ENCODE data around the gene IKZF4.

Gene IKZF4

DNA sequence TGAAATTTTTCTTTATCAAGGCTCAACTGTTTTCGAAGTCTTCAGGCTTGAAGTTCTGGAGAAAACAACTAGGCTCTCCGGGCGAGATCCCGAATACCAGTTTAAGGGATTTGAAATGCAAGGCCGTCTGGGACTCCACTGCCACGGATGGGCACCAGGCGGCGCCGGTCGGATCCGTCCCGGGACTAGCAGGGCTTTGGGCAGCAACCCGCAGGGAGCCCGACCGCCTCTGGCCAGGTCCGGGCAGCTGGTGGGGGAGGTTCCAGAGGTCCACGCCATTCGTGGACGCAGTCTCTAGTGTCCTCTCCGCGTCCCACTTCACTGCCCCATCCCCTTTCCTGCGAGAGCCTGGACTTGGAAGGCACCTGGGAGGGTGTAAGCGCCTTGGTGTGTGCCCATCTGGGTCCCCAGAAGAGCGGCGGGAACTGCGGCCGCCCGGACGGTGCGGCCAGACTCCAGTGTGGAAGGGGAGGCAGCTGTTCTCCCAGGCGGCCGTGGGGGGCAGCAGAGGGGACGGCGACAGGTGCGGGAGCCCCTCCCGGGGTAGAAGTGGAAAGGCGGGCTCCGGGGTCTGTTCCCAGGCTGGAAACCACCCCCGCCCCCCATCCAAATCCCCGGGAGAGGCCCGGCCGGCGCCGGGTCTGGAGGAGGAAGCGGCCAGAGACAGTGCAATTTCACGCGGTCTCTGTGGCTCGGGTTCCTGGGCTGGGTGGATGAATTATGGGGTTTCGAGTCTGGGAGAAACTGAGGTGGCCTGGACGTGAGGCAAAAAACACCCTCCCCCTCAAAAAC, 58.3 kb downstream of the IKZF4 start:
- no peaks in the 10 kb centered on the region for H3K36me3 ChIP-seq
- peak overlapping the region; percentile 82 to 98 (median 94) for H3K4me2 ChIP-seq

DNA sequence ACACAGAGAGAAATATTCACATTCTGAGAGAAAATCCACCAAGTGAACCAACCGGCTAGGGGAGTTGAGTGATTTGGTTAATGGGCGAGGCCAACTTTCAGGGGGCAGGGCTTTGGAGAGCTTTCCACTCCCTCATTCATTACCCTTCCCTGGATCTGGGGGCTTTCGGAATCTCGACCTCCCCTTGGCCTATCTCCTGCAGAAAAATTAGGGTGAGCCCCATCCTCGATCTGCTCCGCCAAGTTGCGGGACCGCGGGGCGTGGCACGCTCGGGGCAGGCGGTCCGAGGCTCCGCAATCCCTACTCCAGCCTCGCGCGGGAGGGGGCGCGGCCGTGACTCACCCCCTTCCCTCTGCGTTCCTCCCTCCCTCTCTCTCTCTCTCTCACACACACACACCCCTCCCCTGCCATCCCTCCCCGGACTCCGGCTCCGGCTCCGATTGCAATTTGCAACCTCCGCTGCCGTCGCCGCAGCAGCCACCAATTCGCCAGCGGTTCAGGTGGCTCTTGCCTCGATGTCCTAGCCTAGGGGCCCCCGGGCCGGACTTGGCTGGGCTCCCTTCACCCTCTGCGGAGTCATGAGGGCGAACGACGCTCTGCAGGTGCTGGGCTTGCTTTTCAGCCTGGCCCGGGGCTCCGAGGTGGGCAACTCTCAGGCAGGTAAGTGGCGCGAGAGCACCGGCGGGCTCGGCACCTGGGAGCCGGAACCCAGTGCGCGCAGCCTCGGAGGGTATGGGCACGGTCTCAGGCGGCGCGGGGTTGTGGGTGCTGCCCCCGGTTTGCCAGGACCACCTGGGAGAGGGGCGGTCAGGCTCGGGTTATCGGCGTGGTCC, 59.1 kb downstream of the IKZF4 start, which contains the start of gene ERBB3:
Gene ERBB3 (plus strand): TSS at position 443 of the 833 bp plus-strand sequence. CDS start 136 bp downstream, at position 579.
- Histone ChIP-seq H3K4me3 (peak within 1 kb of the TSS; percentile 56 to 73 (median 62)), H3K9ac (peak within 1 kb of the TSS in 10 of 11 experiments; percentile 33 to 75 (median 52); a peak in 18 of 22 replicates), H3K4me1 (peaks cover 0 to 32% (median 25%) of the 10 kb centered on the region in 10 experiments; a peak in 18 of 20 replicates), H3K27ac (peak within 1 kb of the TSS in 1 of 11 experiments; percentile 30; a peak in 1 of 22 replicates), H3K27me3 (peaks cover 22 to 55% (median 44%) of the 10 kb centered on the region in 11 experiments), H3K4me2 (peak within 1 kb of the TSS; percentile 82 to 98 (median 94)), H3K9me3 (replicated peaks in 1 of 11) (no peaks in the 10 kb centered on the region), H3K36me3 (no peaks in the 10 kb centered on the region), H4K20me1 (no peaks in the 10 kb centered on the region)
- no peak for TF ChIP-seq Cebpa-rat (IDR thresholded peaks at IDR 0.05)

More for the DNA sequence above, 58.3 kb downstream of the IKZF4 start:
- H3K4me1 ChIP-seq = peaks cover 0 to 32% (median 25%) of the 10 kb centered on the region in 10 experiments; a peak in 18 of 20 replicates
- H4K20me1 ChIP-seq = no peaks in the 10 kb centered on the region
- TF ChIP-seq Cebpa-rat (IDR thresholded peaks at IDR 0.05) = no peak
- no peaks in the 10 kb centered on the region for H3K9me3 ChIP-seq (replicated peaks in 1 of 11)
- H3K27ac ChIP-seq = peak overlapping the region in 1 of 11 experiments; percentile 30; a peak in 1 of 22 replicates
- H3K4me3 ChIP-seq = peak overlapping the region; percentile 56 to 73 (median 62)
- H3K9ac ChIP-seq = peak overlapping the region in 10 of 11 experiments; percentile 33 to 75 (median 52); a peak in 18 of 22 replicates
- peaks cover 22 to 55% (median 44%) of the 10 kb centered on the region in 11 experiments for H3K27me3 ChIP-seq

GRCh38 chr12:56080556-56081138, 59.8 kb downstream of the IKZF4 start:
- peaks cover 22 to 55% (median 44%) of the 10 kb centered on the region in 11 experiments for H3K27me3 ChIP-seq
- no peaks in the 10 kb centered on the region for H3K9me3 ChIP-seq (replicated peaks in 1 of 11)
- H3K9ac ChIP-seq = 0 out of 22 replicates have a peak overlapping the region, but pooled peaks of 2 of the 11 experiments have one; percentile 34 to 65
- peak overlapping the region; percentile 82 to 98 (median 94) for H3K4me2 ChIP-seq
- peaks cover 0 to 32% (median 25%) of the 10 kb centered on the region in 10 experiments; a peak in 18 of 20 replicates for H3K4me1 ChIP-seq
- H3K36me3 ChIP-seq = no peaks in the 10 kb centered on the region
- peak overlapping the region in 8 of 10 experiments; percentile 58 to 73 (median 64); a peak in 12 of 20 replicates for H3K4me3 ChIP-seq
- no peak overlapping the region for H3K27ac ChIP-seq
- no peaks in the 10 kb centered on the region for H4K20me1 ChIP-seq
- no peak for TF ChIP-seq Cebpa-rat (IDR thresholded peaks at IDR 0.05)

DNA sequence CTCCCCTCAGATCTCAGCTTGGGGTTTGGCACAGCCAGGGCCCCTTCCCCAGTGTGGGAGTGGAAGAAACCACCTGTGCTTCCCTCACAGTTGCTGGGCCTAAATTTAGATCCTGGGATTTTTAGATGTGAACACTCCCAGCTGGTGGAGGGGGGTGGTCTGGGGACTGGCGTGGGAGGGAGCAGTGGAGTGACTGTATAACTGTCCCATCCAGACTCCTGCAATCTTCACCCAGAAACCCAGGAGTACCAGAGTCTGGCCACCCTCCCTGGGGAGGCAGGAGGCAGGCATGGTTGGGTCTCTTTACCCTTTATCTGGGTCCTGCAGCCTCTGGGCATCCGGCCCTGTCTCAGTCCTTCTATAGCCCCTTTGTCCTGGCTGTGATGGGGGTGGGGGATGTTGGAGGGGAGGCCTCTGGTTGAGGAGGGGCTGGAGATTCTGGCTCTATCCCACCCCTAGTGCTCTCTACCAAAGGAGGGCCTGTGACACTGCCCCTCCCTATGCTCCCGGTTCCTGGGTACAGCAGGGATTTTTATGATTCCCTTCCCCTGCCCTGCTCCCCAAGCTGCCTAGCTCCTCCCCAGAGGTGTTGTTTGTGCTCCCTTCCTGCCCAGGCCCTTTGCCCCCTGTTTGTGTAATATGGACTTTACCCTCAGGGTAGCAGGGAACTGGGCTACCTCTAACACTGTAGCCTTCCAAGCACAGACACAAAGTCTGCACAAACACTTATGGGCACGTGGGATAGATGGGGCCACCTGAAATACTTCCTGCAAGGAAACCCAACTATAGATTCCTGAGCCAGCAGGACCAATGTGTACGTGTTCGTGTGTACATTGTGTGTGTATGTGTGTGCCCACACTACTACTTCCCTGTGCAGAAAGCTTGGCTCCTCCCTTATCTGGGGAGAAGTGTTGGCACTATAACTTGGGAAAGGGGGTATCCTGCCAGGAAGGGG, 60.8 kb downstream of the IKZF4 start:
- H3K4me2 ChIP-seq = peak overlapping the region in 8 of 11 experiments; percentile 28 to 98 (median 88); a peak in 13 of 22 replicates
- no peaks in the 10 kb centered on the region for H3K9me3 ChIP-seq (replicated peaks in 1 of 11)
- TF ChIP-seq Cebpa-rat (IDR thresholded peaks at IDR 0.05) = no peak
- H3K27ac ChIP-seq = no peak overlapping the region
- peaks cover 0 to 32% (median 25%) of the 10 kb centered on the region in 10 experiments; a peak in 18 of 20 replicates for H3K4me1 ChIP-seq
- no peaks in the 10 kb centered on the region for H4K20me1 ChIP-seq
- H3K4me3 ChIP-seq = no peak overlapping the region
- peaks cover 22 to 55% (median 44%) of the 10 kb centered on the region in 11 experiments for H3K27me3 ChIP-seq
- no peaks in the 10 kb centered on the region for H3K36me3 ChIP-seq
- no peak overlapping the region for H3K9ac ChIP-seq

GRCh38 chr12:56082382-56082781, 61.5 kb downstream of the IKZF4 start:
- no peak for TF ChIP-seq Cebpa-rat (IDR thresholded peaks at IDR 0.05)
- no peaks in the 10 kb centered on the region for H3K36me3 ChIP-seq
- no peak overlapping the region for H3K27ac ChIP-seq
- H3K4me3 ChIP-seq = no peak overlapping the region
- no peaks in the 10 kb centered on the region for H4K20me1 ChIP-seq
- H3K27me3 ChIP-seq = peaks cover 22 to 55% (median 44%) of the 10 kb centered on the region in 11 experiments
- no peak overlapping the region for H3K4me2 ChIP-seq
- no peak overlapping the region for H3K9ac ChIP-seq
- H3K9me3 ChIP-seq (replicated peaks in 1 of 11) = no peaks in the 10 kb centered on the region
- peaks cover 0 to 32% (median 25%) of the 10 kb centered on the region in 10 experiments; a peak in 18 of 20 replicates for H3K4me1 ChIP-seq

DNA sequence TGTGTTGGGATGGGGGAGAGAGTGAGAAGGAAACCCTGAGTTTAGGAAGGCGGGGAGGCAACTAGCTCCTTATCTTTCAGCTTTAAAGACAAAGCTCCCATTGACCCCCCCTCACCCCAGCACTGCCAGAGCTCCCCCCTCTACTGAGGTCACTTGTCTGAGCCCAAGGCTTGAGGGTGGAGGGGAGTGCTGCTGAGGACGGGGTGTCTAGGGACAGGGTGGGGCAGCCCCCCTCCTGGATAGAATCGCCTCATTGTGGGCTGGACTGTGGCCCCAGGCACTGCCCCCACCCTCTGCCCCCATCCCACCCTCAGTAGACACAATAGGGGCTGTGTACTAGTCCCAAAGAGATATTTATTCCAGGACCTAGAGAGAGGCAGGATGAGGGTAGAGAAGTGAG, 62.1 kb downstream of the IKZF4 start:
- H3K4me1 ChIP-seq = peaks cover 0 to 32% (median 25%) of the 10 kb centered on the region in 10 experiments; a peak in 18 of 20 replicates
- peaks cover 22 to 50% (median 41%) of the 10 kb centered on the region in 11 experiments for H3K27me3 ChIP-seq
- no peaks in the 10 kb centered on the region for H3K9me3 ChIP-seq (replicated peaks in 1 of 11)
- no peaks in the 10 kb centered on the region for H4K20me1 ChIP-seq
- H3K36me3 ChIP-seq = no peaks in the 10 kb centered on the region
- H3K9ac ChIP-seq = no peak overlapping the region
- no peak for TF ChIP-seq Cebpa-rat (IDR thresholded peaks at IDR 0.05)
- H3K4me2 ChIP-seq = 0 out of 22 replicates have a peak overlapping the region, but pooled peaks of 2 of the 11 experiments have one; percentile 12 to 16
- H3K4me3 ChIP-seq = no peak overlapping the region
- no peak overlapping the region for H3K27ac ChIP-seq

GRCh38 chr12:56084958-56085543, 64.2 kb downstream of the IKZF4 start:
- H3K9me3 ChIP-seq (replicated peaks in 1 of 11) = no peaks in the 10 kb centered on the region
- H3K36me3 ChIP-seq = no peaks in the 10 kb centered on the region
- no peak overlapping the region for H3K9ac ChIP-seq
- H4K20me1 ChIP-seq = no peaks in the 10 kb centered on the region
- no peak for TF ChIP-seq Cebpa-rat (IDR thresholded peaks at IDR 0.05)
- no peak overlapping the region for H3K4me2 ChIP-seq
- H3K4me3 ChIP-seq = no peak overlapping the region
- no peak overlapping the region for H3K27ac ChIP-seq
- H3K27me3 ChIP-seq = peaks cover 13 to 29% (median 20%) of the 10 kb centered on the region in 11 experiments
- H3K4me1 ChIP-seq = peaks cover 0 to 19% (median 13%) of the 10 kb centered on the region in 10 experiments; a peak in 17 of 20 replicates

Measured in BLaER1 treated with 17β-estradiol and CSF1 and Interleukin-3, amounts not matched to agents 10 nM and 100 nM (cell line).